Endodermal cell (in vitro differentiated cells): ENCODE data around the gene GRPEL2. TPM values are rescaled to one million over a fixed set of nuclear protein-coding genes. Genes with fewer than 3 reads are reported as not detected.
A peak's percentile ranks its signal among the peaks of the same experiment; 100 is the strongest.

Experiments used
- DNase-seq: peaks from one replicate; pipeline ENCODE4 v3.0.0-alpha.2; 2017
- H3K27ac ChIP-seq: 2 replicates; pipeline ENCODE4 v1.5.1; 2013; ENCODE audit warnings: mild to moderate bottlenecking, low read depth, low read length, moderate library complexity
- H3K27me3 ChIP-seq: 2 replicates; pipeline ENCODE4 v1.6.1; 2013; ENCODE audit warnings: mild to moderate bottlenecking, low read length, moderate library complexity; ENCODE audit not compliant: insufficient read depth, control insufficient read depth, poor library complexity, severe bottlenecking
- H3K36me3 ChIP-seq: 2 replicates; pipeline ENCODE4 v1.7.0; 2013; ENCODE audit warnings: mild to moderate bottlenecking, low read length, moderate library complexity; ENCODE audit not compliant: control insufficient read depth, insufficient read depth
- H3K4me1 ChIP-seq: one replicate; pipeline ENCODE4 v1.7.0; 2013; ENCODE audit warnings: low read length; ENCODE audit not compliant: control insufficient read depth, insufficient read depth
- H3K4me3 ChIP-seq: 2 replicates; pipeline ENCODE4 v1.5.1; 2013; ENCODE audit warnings: mild to moderate bottlenecking, low read length, moderate library complexity
- H3K9ac ChIP-seq: 2 replicates; pipeline ENCODE4 v1.6.1; 2013; ENCODE audit warnings: mild to moderate bottlenecking, low read length, moderate library complexity; ENCODE audit not compliant: poor library complexity, severe bottlenecking; ENCODE audit errors: extremely low read depth
- H3K9me3 ChIP-seq: 2 replicates; pipeline ENCODE4 v1.6.1; 2013; ENCODE audit warnings: mild to moderate bottlenecking, low read length, moderate library complexity; ENCODE audit not compliant: control insufficient read depth
- H3K27ac Mint-ChIP-seq: 2 replicates; pipeline ENCODE4 v1.8.0; 2020; ENCODE audit warnings: mixed read lengths
- H3K27me3 Mint-ChIP-seq: 2 replicates; pipeline ENCODE4 v1.8.0; 2021; ENCODE audit warnings: mild to moderate bottlenecking, mixed read lengths; ENCODE audit not compliant: insufficient read depth
- H3K36me3 Mint-ChIP-seq: 2 replicates; pipeline ENCODE4 v1.8.0; 2020; ENCODE audit warnings: low read depth, mixed read lengths
- H3K4me1 Mint-ChIP-seq: 2 replicates; pipeline ENCODE4 v1.8.0; 2020; ENCODE audit warnings: mixed read lengths
- H3K4me3 Mint-ChIP-seq: 2 replicates; pipeline ENCODE4 v1.8.0; 2020; ENCODE audit warnings: mild to moderate bottlenecking, moderate library complexity, mixed read lengths
- H3K9me3 Mint-ChIP-seq: 2 replicates; pipeline ENCODE4 v1.8.0; 2020; ENCODE audit warnings: mild to moderate bottlenecking, mixed read lengths
- WGBS, 2 experiments: methylation state at CpG; one replicate each; pipeline versions ENCODE4 v1.1.5 to v1.1.7; 2013; ENCODE audit warnings: missing lambda C conversion rate in 2 of 2, mixed read lengths in 1 of 2; ENCODE audit not compliant: insufficient coverage in 1 of 2, insufficient read length in 1 of 2; 5-methylcytosine and 5-hydroxymethylcytosine counted together
- total RNA-seq, 2 donors: library from RNA; stranded (reverse); fragmentation: NEBNext Ultra II Directional in 1 of 2; extraction: Animal tissue kit (Norgen Biotek cat#: 25700) in 1 of 2; gene quantifications; 2 replicates in 1 of 2; 3 replicates in 1 of 2; pipeline ENCODE4 v1.2.1, GENCODE V29; 2021
- TF ChIP-seq, protein P1 (sequence below): fragments of 200-600 bp; sonication (generic); conservative IDR thresholded peaks from 2 replicates; pipeline ENCODE4 v1.5.0; 2021; ENCODE audit warnings: antibody characterized with exemption, mild to moderate bottlenecking

Gene GRPEL2
- total RNA-seq, 2 donors from 2014 or later: 26.2 to 31.6 TPM

DNA sequence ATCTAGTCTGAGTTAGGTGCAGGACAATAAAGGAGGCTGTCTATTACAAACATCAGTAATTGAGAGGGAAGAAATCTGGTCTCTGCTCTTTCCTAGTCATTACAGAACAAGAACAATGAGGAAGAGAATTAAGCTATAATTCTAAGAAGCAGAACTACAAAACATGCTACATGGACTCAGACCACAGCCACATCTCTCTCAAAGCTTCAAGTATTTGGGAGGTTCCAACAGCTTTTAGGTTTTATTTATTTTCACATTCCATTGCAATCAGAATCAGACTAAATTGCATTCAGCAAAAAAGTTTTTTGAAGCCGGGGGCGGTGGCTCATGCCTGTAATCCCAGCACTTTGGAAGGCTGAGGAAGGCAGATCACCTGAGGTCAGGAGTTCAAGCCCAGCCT lies 1.1 kb upstream of the GRPEL2 start:
- H3K4me3 ChIP-seq: peak overlapping the region; percentile 97
- no peak for DNase-seq
- H3K27ac Mint-ChIP-seq: no peak overlapping the region
- peaks cover 21% of the 10 kb centered on the region for H3K36me3 ChIP-seq
- peak overlapping the region; percentile 76 for H3K4me3 Mint-ChIP-seq
- WGBS, 2 experiments: 97 to 100% methylated on average over 2 of the region's 2 CpGs
- TF ChIP-seq, protein P1, sequence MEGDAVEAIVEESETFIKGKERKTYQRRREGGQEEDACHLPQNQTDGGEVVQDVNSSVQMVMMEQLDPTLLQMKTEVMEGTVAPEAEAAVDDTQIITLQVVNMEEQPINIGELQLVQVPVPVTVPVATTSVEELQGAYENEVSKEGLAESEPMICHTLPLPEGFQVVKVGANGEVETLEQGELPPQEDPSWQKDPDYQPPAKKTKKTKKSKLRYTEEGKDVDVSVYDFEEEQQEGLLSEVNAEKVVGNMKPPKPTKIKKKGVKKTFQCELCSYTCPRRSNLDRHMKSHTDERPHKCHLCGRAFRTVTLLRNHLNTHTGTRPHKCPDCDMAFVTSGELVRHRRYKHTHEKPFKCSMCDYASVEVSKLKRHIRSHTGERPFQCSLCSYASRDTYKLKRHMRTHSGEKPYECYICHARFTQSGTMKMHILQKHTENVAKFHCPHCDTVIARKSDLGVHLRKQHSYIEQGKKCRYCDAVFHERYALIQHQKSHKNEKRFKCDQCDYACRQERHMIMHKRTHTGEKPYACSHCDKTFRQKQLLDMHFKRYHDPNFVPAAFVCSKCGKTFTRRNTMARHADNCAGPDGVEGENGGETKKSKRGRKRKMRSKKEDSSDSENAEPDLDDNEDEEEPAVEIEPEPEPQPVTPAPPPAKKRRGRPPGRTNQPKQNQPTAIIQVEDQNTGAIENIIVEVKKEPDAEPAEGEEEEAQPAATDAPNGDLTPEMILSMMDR: no peak
- peaks cover 18% of the 10 kb centered on the region for H3K36me3 Mint-ChIP-seq
- peaks cover 24% of the 10 kb centered on the region for H3K27me3 Mint-ChIP-seq
- no peaks in the 10 kb centered on the region for H3K9me3 Mint-ChIP-seq
- peaks cover 8% of the 10 kb centered on the region for H3K4me1 Mint-ChIP-seq
- peaks cover 13% of the 10 kb centered on the region for H3K27me3 ChIP-seq
- no peaks in the 10 kb centered on the region for H3K4me1 ChIP-seq
- no peaks in the 10 kb centered on the region for H3K9me3 ChIP-seq
- H3K9ac ChIP-seq: no peak overlapping the region
- no peak overlapping the region for H3K27ac ChIP-seq

GRCh38 chr5:149345892-149346222 lies 558 bp downstream of the GRPEL2 start:
- TF ChIP-seq, protein P1: no peak
- Mint-ChIP-seq H3K4me1 (peaks cover 8% of the 10 kb centered on the region), H3K27me3 (peaks cover 18% of the 10 kb centered on the region), H3K4me3 (peak overlapping the region; percentile 76), H3K27ac (peak overlapping the region; percentile 93), H3K9me3 (no peaks in the 10 kb centered on the region), H3K36me3 (peaks cover 35% of the 10 kb centered on the region)
- no peak for DNase-seq
- H3K4me3 ChIP-seq: peak overlapping the region; percentile 97
- peak overlapping the region; percentile 71 for H3K9ac ChIP-seq
- H3K36me3 ChIP-seq: peaks cover 38% of the 10 kb centered on the region
- no peaks in the 10 kb centered on the region for H3K4me1 ChIP-seq
- H3K27me3 ChIP-seq: peaks cover 13% of the 10 kb centered on the region
- H3K27ac ChIP-seq: peak overlapping the region; percentile 31
- 0 to 5% methylated on average over 3 to 11 of the region's 11 CpGs for WGBS, 2 experiments
- no peaks in the 10 kb centered on the region for H3K9me3 ChIP-seq

- no peak overlapping the region for H3K4me3 ChIP-seq
- Mint-ChIP-seq H3K4me1 (peaks cover 8% of the 10 kb centered on the region), H3K36me3 (peaks cover 56% of the 10 kb centered on the region), H3K4me3 (no peak overlapping the region), H3K27me3 (peaks cover 6% of the 10 kb centered on the region), H3K27ac (no peak overlapping the region), H3K9me3 (no peaks in the 10 kb centered on the region)
- peaks cover 64% of the 10 kb centered on the region for H3K36me3 ChIP-seq
- TF ChIP-seq, protein P1: no peak
- peaks cover 5% of the 10 kb centered on the region for H3K27me3 ChIP-seq
- DNase-seq: no peak
- 94 to 100% methylated on average over 1 of the region's 1 CpG for WGBS, 2 experiments
- H3K4me1 ChIP-seq: no peaks in the 10 kb centered on the region
- H3K9me3 ChIP-seq: no peaks in the 10 kb centered on the region
- H3K9ac ChIP-seq: no peak overlapping the region
- no peak overlapping the region for H3K27ac ChIP-seq
Observed at GRCh38 chr5:149348518-149348917, 3.2 kb downstream of the GRPEL2 start.
